Left renal cortex interstitium (tissue), 4 donors: ENCODE results near the gene RASA2. TPM values are rescaled to one million over a fixed set of nuclear protein-coding genes. Genes with fewer than 3 reads are reported as not detected.

Experiments used
- DNase-seq, 4 donors: peaks; one replicate each; pipeline ENCODE4 v3.0.0-alpha.2; 2013; ENCODE audit warnings: low read depth in 4 of 4, low spot score in 2 of 4, missing footprints in 1 of 4
- polyA plus RNA-seq, 4 donors: library from polyadenylated mRNA; unstranded; fragments of 120-200 nt; gene quantifications; one replicate each; pipeline ENCODE4 v1.2.1, GENCODE V29; 2013; ENCODE audit not compliant: insufficient read length in 4 of 4

Gene RASA2
- polyA plus RNA-seq, 4 donors, result 17.4 to 30.5 (median 20.9) TPM

DNA sequence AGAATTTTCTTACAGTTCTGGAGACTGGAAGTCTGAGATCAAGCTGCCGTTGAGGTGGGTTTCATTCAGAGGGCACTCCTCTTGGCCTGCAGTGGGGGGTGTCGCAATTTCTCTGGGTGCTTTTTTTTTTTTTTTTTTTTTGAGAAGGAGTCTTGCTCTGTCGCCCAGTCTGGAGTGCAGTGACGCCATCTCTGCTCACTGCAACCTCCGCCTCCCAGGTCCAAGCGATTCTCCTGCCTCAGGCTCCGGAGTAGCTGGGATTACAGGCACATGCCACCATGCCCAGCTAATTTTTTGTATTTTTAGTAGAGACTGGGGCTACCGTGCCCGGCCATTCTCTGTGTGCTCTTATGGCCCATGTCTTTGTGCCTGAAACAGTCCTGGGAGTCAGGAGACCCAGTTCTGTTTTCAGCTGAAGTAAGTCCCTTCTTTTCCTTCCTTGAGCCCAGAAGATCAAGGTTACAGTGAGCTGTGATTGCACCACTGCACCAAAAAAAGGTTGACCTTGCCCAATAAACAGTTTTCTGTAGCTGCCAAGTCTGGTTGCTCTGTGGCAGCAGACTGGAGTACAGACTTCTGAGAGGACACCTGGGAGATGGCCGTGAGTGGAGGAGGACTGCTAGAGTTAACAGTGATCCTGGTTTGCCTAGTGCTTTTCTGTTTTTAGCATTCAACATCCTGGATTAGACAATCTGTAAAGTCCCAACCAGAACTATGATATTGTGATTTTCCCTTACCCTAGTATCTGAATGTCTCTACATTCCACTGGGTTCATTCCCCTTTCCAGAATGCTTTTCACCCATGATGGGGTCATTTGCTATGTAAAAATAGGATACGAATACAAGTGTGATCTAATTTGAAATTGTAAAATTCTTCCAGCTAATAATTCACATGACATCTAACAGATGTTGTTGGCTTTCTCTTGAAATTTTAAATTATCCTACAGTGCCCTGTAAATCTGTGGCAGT lies 174.7 kb downstream of the RASA2 start:
- DNase-seq, result no peak

DNA sequence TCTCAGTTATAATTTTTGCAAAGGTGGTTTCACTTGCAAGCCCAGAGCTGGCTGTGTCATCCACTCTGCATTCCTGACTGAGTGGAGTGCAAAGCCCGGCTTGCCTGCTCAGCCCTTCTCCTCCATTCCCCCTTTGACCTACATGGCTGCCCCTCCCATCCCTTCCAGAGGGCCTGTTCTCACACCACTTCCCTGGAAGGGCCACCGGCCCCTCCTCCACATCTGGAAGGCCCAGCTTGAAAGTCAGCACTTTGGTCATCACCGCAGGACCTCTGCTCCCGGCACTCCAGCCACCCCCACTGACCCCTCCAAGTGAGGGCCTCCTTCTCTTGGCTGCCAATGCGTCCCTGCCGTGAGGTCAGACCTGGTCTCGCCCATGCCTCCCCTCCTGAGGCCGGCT lies 177.2 kb downstream of the RASA2 start:
- no peak for DNase-seq

Other genes starting within 250 kb of the RASA2 start
- gene ZBTB38, start 118.5 kb upstream of the RASA2 start, polyA plus RNA-seq, result 10 to 100 TPM; 48.4 to 62.0 (median 52.7) TPM